ENCODE data around the gene LCN9. TPM values are rescaled to one million over a fixed set of nuclear protein-coding genes. Genes with fewer than 3 reads are reported as not detected.
"Not testable (repeated sequence)": the region's sequence is repeated elsewhere in the genome, so short reads cannot be mapped to it uniquely, and the experiment has no call there.

The LCN9 gene
- total RNA-seq, 3 donors from 2014 or later = 0.64 TPM; not detected in 2

- no peak overlapping the region for H3K27ac ChIP-seq
- no peak for DNase-seq (ENCODE audit: low spot score in 2 of 2)
- H3K4me1 ChIP-seq = no peaks in the 10 kb centered on the region
- no peak for TF ChIP-seq POLR2A (IDR thresholded peaks at IDR 0.05)
- TF ChIP-seq CTCF (IDR thresholded peaks at IDR 0.05) = no peak
- no peak for TF ChIP-seq POLR2AphosphoS5 (IDR thresholded peaks at IDR 0.05)
- H3K4me3 ChIP-seq = no peak overlapping the region
- peaks cover 3 to 14% of the 10 kb centered on the region in 2 donors for H3K9me3 ChIP-seq
- no peaks in the 10 kb centered on the region for H3K36me3 ChIP-seq
- peaks cover 0 to 53% of the 10 kb centered on the region in 2 donors for H3K27me3 ChIP-seq
- intact Hi-C loops (cut with DNase I; ENCODE audit: low total_unique reads) = no loop called here
Observed at GRCh38 chr9:135669616-135670285, 6.6 kb downstream of the LCN9 start.

- no peaks in the 10 kb centered on the region for H3K36me3 ChIP-seq
- TF ChIP-seq POLR2AphosphoS5 (IDR thresholded peaks at IDR 0.05) (no peak), CTCF (IDR thresholded peaks at IDR 0.05) (no peak), POLR2A (IDR thresholded peaks at IDR 0.05) (no peak)
- intact Hi-C loops (cut with DNase I; ENCODE audit: low total_unique reads) = no loop called here
Observed at GRCh38 chr9:135670721-135671590, 7.8 kb downstream of the LCN9 start.

GRCh38 chr9:135671591-135672041 is 8.5 kb downstream of the LCN9 start:
- no peak overlapping the region for H3K4me3 ChIP-seq
- peaks cover under 1 to 14% of the 10 kb centered on the region in 2 donors for H3K9me3 ChIP-seq
- TF ChIP-seq CTCF (IDR thresholded peaks at IDR 0.05) (no peak), POLR2A (IDR thresholded peaks at IDR 0.05) (no peak), POLR2AphosphoS5 (IDR thresholded peaks at IDR 0.05) (no peak)
- intact Hi-C loops (cut with DNase I; ENCODE audit: low total_unique reads) = no loop called here
- no peaks in the 10 kb centered on the region for H3K36me3 ChIP-seq
- no peaks in the 10 kb centered on the region for H3K4me1 ChIP-seq
- no peak overlapping the region for H3K27ac ChIP-seq
- no peak for DNase-seq (ENCODE audit: low spot score in 2 of 2)
- peaks cover 0 to 34% of the 10 kb centered on the region in 2 donors for H3K27me3 ChIP-seq

More at GRCh38 chr9:135670721-135671590, 7.8 kb downstream of the LCN9 start:
- Histone ChIP-seq H3K4me3 (no peak overlapping the region), H3K9me3 (peaks cover 3 to 14% of the 10 kb centered on the region in 2 donors), H3K27ac (no peak overlapping the region), H3K4me1 (no peaks in the 10 kb centered on the region), H3K27me3 (peaks cover 0 to 41% of the 10 kb centered on the region in 2 donors)
- DNase-seq (ENCODE audit: low spot score in 2 of 2) = no peak

GRCh38 chr9:135672786-135673185 is 9.7 kb downstream of the LCN9 start:
- H3K36me3 ChIP-seq; H3K4me3 ChIP-seq; DNase-seq (ENCODE audit: low spot score in 2 of 2); intact Hi-C loops (cut with DNase I; ENCODE audit: low total_unique reads); H3K27ac ChIP-seq; H3K4me1 ChIP-seq: not testable (repeated sequence)
- peaks cover 0 to 14% of the 10 kb centered on the region in 2 donors for H3K9me3 ChIP-seq
- H3K27me3 ChIP-seq = peaks cover 0 to 25% of the 10 kb centered on the region in 2 donors

- Histone ChIP-seq H3K4me3 (no peak overlapping the region), H3K9me3 (peaks cover 0 to 6% of the 10 kb centered on the region in 2 donors), H3K27me3 (peaks cover 0 to 25% of the 10 kb centered on the region in 2 donors), H3K36me3 (no peaks in the 10 kb centered on the region), H3K4me1 (no peaks in the 10 kb centered on the region), H3K27ac (no peak overlapping the region)
- DNase-seq (ENCODE audit: low spot score in 2 of 2) = no peak
- intact Hi-C loops (cut with DNase I; ENCODE audit: low total_unique reads) = no loop called here
- TF ChIP-seq POLR2AphosphoS5 (IDR thresholded peaks at IDR 0.05) (no peak), CTCF (IDR thresholded peaks at IDR 0.05) (no peak), POLR2A (IDR thresholded peaks at IDR 0.05) (no peak)
Observed at GRCh38 chr9:135673941-135674340, 10.8 kb downstream of the LCN9 start.
